KOPT-K1 (cell line): ENCODE data around the gene HHAT.
A peak's percentile ranks its signal among the peaks of the same experiment; 100 is the strongest.

Source experiments
- H3K27ac ChIP-seq: fragments of 200-600 bp; sonication (generic); 2 replicates; pipeline ENCODE4 v1.5.1; 2016; ENCODE audit warnings: antibody characterized with exemption, mild to moderate bottlenecking, low read depth, low read length; ENCODE audit not compliant: poor library complexity, severe bottlenecking
- H3K36me3 ChIP-seq: fragments of 200-600 bp; sonication (generic); 2 replicates; pipeline ENCODE4 v1.5.1; 2017; ENCODE audit warnings: antibody characterized with exemption, mild to moderate bottlenecking, low read length, moderate library complexity; ENCODE audit not compliant: insufficient read depth
- H3K9me3 ChIP-seq: fragments of 200-600 bp; sonication (generic); 2 replicates; pipeline ENCODE4 v1.5.1; 2017; ENCODE audit warnings: antibody characterized with exemption, low read length, mild to moderate bottlenecking; ENCODE audit not compliant: insufficient read depth, poor library complexity, severe bottlenecking

The HHAT gene

DNA sequence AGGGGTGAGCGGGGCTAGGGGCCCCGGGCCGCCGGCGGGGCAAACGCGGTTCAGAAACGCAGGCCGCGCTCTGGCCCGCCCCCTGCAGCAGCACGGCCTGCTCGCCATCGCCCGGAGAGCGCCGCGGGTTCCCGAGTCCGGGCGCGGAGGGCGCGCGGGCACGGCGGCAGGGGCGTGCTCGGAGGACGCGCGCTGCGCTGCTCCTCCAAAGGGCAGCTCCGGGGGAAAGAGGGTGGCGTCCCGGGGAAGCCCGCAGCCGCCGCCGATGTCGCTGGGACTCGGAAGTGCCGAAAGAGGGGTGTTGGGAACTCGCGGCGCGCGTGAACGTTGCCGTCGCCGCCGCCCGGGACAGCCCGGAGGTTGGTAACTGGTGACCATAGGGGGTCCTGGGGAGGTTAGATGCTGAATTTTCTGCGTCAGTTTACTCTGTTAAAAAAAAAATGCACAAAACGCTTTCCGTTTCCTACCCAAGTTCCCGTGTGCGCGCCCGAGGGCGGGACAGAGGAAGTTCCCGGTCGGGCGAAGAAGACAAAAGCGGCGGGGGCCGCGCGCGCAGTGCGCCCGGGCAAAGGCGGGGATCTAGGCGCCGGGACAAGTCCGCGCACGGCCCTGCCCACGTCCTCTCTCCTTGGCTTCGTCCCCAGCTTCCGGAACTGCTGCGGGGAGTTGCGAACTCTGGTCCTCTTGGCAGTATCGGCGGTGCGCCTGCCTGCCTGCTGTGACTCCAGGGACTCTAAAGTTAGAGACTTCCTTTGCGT is at the start of gene HHAT:
TSS of gene HHAT (plus strand) at position 157 of the 758 bp plus-strand sequence. CDS start 20,074 bp downstream, outside the sequence.
- Histone ChIP-seq H3K36me3 (no peaks in the 10 kb centered on the region), H3K9me3 (peaks cover 9% of the 10 kb centered on the region), H3K27ac (peak within 1 kb of the TSS; percentile 87)

DNA sequence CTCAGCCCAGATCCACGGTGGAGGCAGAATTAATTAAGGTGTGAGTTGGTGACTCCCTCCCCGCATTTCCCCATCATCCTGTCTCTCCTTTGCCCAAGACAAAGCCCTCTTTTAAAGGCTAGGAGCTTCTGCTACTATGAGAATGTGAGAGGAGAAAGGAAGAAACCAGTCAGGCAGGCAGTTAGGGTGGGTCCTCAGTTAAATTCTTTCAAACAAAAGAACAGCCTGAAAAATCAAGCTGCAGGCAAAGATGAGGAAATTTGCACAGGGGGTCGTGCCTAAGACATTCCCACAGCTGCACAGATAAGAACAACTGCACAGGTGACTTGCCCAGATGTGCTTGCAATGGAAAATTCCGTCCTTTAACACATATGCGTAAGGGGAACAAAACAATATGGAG is 48.5 kb upstream of the HHAT start:
- Histone ChIP-seq H3K36me3 (no peaks in the 10 kb centered on the region), H3K9me3 (peaks cover 21% of the 10 kb centered on the region), H3K27ac (no peak overlapping the region)

DNA sequence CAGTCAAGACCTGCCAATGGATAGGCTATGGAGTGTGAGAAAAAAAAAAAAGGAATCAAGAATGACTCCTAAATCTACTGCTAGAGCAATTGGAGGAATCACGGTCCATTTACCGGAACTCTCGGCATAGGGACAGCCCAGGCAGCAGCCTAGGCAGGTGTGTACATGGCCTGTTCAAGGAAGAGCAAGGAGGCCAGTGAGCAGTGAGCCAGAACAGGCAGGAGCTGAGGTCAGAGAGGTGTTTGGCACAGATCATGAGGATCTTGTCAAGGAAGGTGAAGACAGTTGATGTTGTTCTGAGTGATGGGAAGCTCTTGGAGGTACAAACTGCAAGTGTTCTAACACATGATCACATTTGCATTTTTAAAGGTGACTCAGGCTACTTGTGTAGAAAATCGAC is 40.6 kb upstream of the HHAT start:
- no peaks in the 10 kb centered on the region for H3K36me3 ChIP-seq
- no peaks in the 10 kb centered on the region for H3K9me3 ChIP-seq
- H3K27ac ChIP-seq: no peak overlapping the region

DNA sequence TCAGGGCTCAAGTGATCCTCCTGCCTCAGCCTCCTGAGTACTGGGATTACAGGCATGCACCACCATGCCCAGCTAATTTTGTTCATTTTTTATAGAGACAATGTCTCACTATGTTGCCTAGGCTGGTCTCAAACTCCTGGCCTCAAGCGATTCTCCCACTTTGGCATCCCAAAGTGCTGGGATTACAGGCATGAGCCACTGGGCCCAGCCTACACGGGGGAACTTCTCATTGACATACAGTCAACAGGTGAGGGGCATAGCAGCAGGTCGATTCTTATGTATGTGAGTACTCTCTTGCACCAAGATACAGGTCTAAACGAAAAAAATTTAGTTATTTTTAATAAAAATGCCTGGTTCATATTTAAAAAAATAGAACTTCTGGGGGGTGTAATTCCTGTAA is 39.5 kb upstream of the HHAT start:
- no peak overlapping the region for H3K27ac ChIP-seq
- H3K36me3 ChIP-seq: no peaks in the 10 kb centered on the region
- no peaks in the 10 kb centered on the region for H3K9me3 ChIP-seq

DNA sequence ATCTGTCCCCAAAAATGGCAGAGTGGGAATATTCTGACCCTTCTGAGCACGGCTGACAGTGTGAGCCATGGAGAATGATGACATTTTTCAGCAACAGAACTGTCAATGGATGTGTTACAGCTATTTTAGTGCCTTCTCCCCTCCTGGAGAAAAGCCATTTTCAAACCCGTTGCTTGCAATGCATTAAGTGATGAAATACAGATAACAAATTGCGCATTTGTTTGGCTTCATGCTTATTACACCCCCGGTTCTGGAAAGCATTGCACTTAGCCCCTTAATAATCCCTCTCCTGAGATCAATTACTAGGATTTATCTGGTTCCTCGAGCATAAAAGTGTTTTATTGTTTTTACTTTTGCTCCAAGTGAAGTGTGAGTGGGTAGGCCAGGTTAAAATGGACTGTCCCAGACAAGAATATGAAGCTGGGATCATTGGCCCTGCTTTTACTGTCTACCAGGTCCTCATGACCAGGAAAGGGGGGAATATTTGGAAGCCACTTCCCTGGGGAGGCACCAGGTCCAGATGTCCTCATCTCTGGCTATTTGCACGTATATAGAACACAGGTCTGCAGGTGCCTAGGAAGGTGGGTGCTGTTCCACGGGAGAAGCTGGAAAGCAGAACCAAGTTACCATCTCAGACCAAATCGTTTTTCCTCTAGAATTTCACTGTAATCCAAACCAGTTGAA is 37.5 kb upstream of the HHAT start:
- Histone ChIP-seq H3K36me3 (no peaks in the 10 kb centered on the region), H3K9me3 (no peaks in the 10 kb centered on the region), H3K27ac (no peak overlapping the region)

DNA sequence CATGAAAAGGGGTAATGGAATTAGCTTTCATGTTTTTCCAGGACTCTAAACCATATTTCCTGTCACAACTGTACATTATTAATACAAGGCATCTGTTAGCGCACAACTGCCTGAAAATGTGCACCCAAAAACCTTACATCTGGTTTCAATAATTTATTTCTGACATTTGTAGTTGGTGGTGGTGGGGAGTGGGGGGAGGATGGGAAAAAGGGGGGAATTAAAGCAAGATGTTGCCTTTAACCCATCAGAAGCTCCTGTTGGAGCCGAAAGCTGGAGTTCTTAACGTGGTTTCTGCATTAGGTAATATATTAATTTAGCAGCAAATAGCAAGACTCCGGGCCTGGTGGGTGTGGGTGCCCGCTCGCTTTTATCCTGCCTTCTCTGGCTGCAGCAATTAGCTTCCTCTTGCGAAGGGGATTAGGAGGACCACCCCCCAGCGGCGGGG is 36.9 kb upstream of the HHAT start:
- Histone ChIP-seq H3K27ac (no peak overlapping the region), H3K36me3 (no peaks in the 10 kb centered on the region), H3K9me3 (no peaks in the 10 kb centered on the region)

DNA sequence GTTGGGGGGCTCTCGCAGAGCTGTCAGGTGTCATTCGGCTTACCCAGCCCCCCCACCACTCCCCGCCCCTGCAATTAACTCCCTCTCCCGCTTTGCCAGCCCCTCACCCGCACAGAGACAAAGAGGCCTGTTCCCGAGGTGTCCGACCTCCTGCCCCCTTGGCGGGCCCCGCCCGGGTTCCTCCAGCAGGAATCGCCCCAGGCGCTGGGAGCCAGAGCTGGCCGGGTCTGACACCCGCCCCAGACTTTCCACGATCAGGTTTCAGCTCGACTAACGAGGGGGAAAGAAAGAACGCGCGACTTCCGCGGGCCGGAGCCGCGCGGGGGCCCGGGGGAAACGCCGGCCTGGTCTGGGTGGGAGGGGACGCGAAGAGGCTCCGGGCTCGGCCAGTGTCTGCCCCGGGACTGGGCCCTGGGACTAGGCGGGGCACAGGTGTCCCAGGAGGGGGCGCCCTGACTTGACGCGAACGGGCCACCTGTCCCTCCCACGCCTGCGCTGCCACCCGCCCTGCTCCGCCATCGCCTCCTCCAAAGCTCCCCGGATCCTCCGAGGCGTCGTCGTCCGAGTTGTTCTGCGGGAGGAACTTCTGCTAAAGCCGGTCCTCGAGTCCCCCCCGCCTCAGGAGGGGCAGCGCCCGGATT is 36.4 kb upstream of the HHAT start:
- Histone ChIP-seq H3K27ac (no peak overlapping the region), H3K36me3 (no peaks in the 10 kb centered on the region), H3K9me3 (no peaks in the 10 kb centered on the region)

DNA sequence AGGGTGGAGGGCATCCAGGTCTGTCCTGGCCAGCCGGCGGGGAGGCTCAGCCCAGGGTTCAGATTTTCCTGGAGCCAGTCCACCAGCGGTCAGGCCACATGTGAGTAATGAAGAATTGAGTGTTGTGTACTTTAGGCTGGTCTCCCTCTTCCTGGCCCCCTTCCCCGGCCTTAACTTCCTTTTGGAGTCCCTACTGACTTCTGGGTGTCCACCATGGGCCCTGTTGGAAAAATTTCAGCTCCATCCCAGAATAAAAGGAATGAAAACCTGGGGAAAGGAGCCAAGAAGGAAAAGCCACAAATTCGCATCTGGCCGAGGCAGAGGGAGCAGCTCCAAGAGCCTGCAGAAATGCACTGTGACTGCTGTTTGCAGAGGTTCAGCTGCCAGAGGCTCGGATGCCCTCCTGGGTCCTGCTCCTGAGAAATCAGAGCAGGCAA is 35.5 kb upstream of the HHAT start:
- H3K36me3 ChIP-seq: no peaks in the 10 kb centered on the region
- no peak overlapping the region for H3K27ac ChIP-seq
- H3K9me3 ChIP-seq: no peaks in the 10 kb centered on the region

DNA sequence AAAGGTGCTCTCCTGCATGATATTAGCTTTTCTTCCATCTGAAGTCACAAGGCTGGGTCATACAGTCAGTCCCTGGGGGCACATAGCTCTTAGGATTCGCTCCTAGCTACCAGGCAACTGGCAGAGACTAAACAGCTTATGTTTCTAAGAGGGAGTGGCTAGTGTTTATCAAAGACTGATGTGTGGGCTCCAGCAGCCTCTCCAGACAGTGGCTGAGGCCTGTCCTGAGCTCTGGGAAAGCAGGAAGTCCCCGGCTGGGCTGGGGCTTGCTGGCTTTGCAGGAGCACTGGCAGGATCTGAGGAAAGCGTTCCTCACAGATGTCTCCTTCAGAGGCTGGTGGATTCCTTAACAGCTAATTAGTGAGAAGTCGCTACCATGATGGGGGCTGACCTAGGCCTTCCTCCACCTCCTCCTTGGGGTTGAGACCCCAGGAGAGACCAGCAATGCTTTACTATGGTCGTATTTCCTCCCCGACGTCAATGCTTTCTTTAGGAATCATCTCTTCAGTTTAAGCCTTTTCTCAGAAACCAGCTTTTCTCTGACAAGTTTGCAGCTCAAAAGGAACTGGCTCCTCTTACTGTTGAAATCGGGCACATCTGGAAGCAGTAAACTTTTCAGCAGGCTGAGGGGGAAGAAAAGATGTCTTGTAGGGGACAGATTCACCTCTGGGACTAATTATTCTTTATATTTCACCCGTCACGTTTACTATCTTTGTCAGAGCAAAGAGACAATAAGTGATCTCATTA is 33.5 kb upstream of the HHAT start:
- Histone ChIP-seq H3K9me3 (no peaks in the 10 kb centered on the region), H3K27ac (no peak overlapping the region), H3K36me3 (no peaks in the 10 kb centered on the region)

DNA sequence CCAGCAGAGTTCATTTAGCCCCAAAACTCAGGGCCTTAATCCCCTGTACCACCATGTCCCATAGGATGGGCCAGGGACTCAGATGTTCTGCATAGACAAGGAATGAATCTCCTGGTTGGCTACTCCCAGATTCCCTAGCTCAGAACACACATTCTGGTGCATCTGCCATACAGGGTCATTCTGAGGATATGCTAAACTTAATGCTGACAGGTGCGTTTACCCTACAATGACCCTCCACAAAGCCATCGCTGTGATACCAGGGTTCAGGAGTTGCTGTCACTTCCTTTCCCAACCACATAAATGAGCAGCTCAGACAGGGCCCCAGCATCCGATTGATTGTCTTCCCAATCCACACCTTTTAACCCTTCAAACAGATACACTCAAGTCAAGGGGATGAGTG is 32.0 kb upstream of the HHAT start:
- no peak overlapping the region for H3K27ac ChIP-seq
- H3K9me3 ChIP-seq: no peaks in the 10 kb centered on the region
- no peaks in the 10 kb centered on the region for H3K36me3 ChIP-seq

DNA sequence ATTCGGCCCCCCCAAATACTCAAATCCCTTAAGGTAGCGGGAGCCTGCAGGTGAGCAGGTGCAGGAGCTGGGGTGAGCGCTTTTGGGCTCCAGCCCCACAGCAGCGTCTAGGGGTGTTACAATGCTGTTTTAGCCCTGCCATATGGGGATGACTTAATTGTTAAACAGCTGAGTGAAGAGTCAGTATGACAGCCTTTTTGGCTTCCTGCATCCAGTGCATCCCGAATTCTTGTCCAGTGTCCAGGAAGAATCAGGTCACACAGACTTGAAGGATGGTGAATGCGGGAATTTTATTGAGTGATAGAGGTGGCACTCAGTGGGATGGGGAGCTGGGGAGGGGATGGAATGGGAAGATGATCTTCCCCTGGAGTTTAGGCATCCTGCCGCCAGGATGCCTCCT is 30.4 kb upstream of the HHAT start:
- Histone ChIP-seq H3K9me3 (no peaks in the 10 kb centered on the region), H3K27ac (no peak overlapping the region), H3K36me3 (no peaks in the 10 kb centered on the region)

DNA sequence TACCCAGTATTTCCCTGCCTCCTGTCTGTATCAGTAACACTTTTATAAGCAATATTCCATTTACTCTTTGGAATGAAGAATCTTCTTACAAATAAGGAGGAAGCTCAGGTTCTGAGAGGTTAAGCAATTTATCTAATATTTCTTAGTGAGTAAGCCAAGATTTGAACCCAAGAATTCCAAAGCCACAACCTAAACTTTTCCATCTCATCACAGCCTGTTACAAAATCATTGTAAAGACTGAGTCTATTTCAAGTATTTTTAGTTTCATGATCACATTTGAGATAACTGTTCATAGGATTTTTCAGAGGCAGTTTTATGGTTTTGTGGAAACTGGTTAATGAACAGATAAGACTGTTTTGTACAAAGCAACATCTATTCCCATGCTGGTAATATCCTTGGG is 29.8 kb upstream of the HHAT start:
- Histone ChIP-seq H3K36me3 (no peaks in the 10 kb centered on the region), H3K27ac (no peak overlapping the region), H3K9me3 (no peaks in the 10 kb centered on the region)

DNA sequence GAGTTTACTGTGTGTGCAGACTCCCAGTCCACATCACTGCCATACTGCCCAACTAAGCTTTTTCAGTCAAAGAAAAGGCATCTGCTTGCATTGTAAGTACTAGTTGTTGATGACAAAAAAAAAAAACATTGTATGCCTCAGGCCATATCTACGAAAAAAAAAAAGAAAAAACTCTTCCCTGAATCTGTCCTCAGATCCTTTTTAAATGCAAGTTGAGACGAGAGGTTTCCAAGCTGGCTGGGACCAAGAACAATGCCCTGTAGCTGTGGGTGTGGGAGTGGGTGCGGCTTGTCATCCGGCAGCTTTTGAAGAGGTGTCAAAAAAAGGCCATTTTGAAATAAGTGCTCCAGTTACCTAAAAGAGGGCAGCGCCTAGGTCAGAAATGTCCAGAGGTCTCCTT is 29.2 kb upstream of the HHAT start:
- Histone ChIP-seq H3K9me3 (no peaks in the 10 kb centered on the region), H3K36me3 (no peaks in the 10 kb centered on the region), H3K27ac (no peak overlapping the region)

DNA sequence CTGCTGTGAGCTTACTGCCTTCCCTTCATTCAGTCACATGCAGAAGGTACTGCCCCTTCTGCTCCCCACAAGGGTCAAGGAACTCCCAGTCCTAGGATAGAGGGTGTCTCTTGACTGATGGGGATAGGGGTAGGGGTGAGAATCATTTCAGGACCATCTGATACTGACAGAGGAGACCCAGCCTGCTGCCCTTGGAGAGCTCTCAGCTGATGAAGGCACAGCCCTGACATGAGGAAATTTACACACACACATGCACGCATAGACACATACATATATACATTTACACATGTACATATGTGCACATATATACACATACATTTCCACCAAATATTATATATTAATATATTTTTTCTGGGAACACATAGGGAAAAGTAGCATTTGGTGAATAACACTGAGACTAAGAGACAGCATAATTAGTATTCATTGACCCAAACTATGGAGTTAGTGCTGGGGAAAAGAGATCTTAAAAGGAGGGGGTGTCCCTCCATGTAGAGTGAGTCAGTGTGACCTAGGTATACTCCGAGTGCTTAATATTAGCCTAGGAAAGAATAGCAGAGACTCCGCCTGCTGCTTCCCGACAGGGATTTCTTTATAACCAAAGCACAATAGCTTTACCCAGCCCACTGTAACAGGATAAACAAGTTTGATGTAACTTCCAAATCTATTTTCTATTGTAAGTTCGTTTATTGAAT is 27.6 kb upstream of the HHAT start:
- H3K9me3 ChIP-seq: no peaks in the 10 kb centered on the region
- no peaks in the 10 kb centered on the region for H3K36me3 ChIP-seq
- no peak overlapping the region for H3K27ac ChIP-seq
